ENCODE data around the gene CIAO1.
"Not testable (repeated sequence)": the region's sequence is repeated elsewhere in the genome, so short reads cannot be mapped to it uniquely, and the experiment has no call there.

The CIAO1 gene

DNA sequence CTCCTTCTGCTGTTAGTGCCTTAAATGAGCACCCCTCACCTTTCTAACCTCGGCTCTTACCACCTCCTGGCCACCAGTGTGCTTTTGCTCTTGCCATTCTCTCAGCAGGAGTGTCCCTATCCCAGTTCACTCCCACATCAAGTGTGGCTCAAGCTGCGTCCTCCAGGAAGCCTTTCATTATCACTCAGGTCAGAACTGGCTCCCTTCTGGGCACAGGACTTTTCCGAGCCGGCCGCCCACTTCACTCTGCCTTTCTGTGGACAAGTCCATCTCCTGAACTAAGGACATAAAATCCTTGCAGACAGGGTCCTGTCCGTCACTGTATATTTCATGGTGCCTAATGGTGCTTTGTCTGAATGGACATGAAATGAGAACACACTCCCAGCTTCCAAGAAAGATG lies 15.8 kb upstream of the CIAO1 start:
- DNase-seq (ENCODE audit: low read depth), result no peak

GRCh38 chr2:96251721-96252292 lies 14.2 kb upstream of the CIAO1 start:
- DNase-seq (ENCODE audit: low read depth), result peak; percentile 93

GRCh38 chr2:96252526-96252925 lies 13.5 kb upstream of the CIAO1 start:
- no peak for DNase-seq (ENCODE audit: low read depth)

DNA sequence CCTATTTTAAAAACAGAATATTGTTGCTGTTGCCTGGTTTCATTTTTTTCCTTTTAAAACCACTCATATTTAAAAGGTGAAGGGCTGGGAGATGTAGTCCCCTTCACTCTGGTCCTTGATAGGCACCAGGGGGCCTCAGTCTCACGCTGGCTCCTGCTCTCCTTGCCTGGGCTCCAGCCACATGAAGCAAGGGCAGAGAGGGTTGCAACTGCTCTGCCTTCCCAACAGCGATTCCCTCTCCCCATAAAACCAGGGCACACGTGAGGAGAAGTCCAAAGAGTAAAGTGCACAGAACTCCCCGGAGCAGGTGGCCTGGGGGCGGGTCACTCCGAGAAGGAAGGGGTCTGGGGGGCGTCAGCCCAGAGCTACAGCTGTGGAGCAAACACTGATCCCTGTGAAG lies 13.0 kb upstream of the CIAO1 start:
- no peak for DNase-seq (ENCODE audit: low read depth)

DNA sequence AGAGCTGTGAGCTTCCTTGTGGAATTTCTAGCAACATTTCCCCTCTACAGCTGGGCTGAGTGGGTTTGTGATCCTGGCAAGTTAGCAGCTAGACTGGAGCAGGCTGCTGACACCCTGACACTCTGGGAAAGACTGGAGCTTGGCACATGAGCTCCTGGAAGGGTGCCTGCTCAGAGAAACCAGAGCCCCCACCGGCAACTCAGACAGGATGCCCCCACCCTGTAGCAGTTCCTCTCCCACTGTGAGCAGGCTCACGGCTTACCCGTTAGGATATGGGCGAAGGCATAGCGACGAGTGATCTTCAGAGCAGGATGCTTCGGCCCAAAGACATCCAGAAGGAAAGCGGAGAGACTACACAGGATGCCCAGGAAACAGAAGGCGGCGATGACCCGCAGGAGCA lies 11.5 kb upstream of the CIAO1 start:
- DNase-seq (ENCODE audit: low read depth), result no peak

DNA sequence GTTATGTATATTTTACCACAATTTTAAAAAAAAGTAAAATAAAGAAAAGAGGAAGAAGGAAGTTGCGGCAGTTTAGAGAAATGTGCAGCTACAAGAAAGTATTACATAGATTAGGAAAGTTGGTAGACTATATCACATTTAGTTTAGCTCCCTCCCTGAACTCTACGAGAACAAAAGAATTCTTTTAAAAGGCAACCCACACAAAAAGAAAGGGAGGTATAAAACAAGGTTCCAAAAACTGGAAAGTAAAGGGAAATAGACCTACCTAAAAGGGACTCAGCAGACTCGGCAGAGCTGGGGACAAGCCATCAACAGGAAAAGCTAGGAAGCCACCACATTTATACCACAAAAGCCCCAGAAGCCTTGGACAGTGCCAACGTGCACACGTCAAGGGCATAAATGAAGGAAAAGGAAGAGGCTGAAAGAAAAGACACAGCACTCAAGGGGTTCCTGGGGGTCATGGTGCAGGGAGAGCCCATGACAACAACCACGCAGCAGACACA lies 9.4 kb upstream of the CIAO1 start:
- DNase-seq (ENCODE audit: low read depth), result no peak

- DNase-seq (ENCODE audit: low read depth), result not testable (repeated sequence)
These were observed 8.3 kb upstream of the CIAO1 start for GRCh38 chr2:96257744-96258143.

DNA sequence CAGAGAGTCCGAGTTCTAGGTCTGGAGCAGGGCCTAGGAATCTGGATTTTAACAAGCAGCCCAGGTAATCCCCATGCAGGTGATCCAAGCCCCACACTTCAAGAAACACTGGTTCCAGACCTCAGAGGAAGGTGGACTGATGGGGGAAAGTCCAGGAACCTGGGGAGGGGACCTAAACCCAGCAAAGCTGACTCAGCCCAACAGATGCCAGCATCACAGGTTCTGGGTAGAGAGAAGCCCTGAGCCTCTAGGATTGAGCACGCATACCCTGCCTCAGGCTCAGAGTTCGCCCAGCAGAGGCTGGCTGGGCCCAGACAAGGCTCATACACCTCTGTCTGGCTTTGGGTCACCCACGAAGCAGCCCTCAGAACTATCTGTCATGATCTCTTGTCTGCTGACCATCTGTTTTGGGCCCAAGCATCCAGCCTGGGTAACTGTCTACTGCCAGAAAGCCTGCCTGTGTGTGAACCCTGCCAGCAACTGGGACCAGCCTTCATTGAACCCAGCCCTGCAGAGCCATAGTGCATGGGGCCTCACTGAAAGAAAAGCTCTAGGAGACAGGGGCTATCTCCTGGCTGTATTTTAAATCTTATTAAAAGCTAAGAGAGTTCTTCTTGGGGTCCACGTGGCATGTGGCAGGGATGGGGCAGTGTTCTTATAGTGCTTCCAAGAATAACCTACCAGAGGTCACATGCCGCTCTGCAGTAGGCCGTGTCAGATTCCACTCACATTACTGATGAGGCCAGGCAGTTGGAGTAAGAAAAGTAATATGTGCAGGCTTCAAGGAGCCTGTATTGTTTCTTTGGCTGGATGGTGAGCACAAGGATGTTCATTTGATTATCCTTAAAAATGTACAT lies 7.6 kb upstream of the CIAO1 start:
- no peak for DNase-seq (ENCODE audit: low read depth)

- DNase-seq (ENCODE audit: low read depth), result no peak
These were observed 6.5 kb upstream of the CIAO1 start for GRCh38 chr2:96259497-96259921.

DNA sequence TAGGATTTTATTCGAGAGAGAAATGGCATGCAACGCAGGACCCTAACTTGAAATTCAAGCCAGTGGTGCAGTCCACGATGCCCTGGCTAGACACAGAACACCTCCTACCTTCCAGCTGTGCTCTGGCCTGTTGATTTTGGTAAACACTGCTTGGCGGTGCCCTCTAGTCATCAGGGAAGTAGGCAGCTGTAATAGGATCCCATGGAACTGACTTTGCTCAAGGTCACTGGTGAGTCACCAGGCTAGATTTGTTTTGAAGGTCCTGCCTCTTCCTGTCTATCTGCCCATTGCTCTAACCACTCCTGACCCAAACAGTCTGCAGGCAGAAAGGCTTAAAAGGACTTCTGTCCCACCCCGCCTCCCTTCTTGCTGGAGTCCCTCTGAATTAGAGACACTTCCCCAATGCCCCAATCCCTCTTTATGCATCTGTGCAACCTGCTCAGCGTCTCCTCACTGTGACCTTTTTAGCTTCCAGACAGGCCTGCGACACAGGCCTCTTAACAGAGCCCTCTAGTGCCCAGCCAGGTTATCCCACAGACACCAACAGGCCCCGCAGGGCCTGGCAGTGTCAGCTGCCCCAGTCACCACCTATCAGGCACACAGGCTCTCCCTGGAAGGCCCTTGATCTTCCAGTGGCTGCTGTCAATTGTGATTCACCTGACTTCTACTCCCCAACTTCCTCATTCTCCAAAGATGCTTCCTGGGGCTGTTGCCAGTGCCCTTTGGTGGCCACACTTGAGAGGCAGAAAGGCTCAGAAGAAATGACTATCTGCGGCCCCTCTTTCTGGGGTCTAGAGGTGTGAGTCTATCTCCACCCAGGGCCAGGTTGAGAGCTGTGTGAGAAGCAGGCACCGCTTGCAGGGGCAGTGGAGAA lies 5.4 kb upstream of the CIAO1 start:
- DNase-seq (ENCODE audit: low read depth), result peak; percentile 68

DNA sequence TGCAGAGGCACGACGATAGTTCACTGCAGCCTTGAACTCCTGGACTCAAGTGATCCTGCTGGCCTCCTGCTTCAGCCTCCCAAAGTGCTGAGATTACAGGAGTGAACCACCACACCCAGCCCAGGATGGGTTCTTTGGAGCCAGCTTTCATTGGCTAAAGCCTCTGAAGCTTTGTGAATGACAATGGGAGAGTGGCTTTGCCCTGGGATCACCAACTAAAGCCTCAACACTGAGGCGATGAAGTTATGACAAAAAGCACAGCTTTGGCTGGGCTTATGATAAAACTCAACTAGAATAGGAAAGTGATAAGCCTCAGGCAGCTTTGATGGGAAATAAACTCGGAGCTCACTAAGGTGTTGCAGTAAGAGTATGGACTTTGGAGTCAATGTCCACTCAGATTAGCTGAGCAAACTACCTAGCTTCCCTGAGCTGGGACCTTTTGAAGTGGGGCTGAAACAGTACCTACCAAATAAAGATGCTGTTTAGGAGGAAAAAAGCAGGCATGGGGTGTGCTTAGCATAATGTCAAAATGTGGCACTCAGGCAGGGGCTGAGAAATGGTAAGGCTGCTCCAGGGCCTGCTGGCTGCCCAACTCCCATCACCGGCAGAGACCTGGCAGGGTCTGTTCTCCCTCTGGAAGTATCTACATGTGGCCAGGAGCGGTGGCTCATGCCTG lies 4.6 kb upstream of the CIAO1 start:
- no peak for DNase-seq (ENCODE audit: low read depth)

GRCh38 chr2:96262306-96262705 lies 3.7 kb upstream of the CIAO1 start:
- DNase-seq (ENCODE audit: low read depth), result no peak

GRCh38 chr2:96264086-96264485 lies 1.9 kb upstream of the CIAO1 start:
- DNase-seq (ENCODE audit: low read depth), result no peak

DNA sequence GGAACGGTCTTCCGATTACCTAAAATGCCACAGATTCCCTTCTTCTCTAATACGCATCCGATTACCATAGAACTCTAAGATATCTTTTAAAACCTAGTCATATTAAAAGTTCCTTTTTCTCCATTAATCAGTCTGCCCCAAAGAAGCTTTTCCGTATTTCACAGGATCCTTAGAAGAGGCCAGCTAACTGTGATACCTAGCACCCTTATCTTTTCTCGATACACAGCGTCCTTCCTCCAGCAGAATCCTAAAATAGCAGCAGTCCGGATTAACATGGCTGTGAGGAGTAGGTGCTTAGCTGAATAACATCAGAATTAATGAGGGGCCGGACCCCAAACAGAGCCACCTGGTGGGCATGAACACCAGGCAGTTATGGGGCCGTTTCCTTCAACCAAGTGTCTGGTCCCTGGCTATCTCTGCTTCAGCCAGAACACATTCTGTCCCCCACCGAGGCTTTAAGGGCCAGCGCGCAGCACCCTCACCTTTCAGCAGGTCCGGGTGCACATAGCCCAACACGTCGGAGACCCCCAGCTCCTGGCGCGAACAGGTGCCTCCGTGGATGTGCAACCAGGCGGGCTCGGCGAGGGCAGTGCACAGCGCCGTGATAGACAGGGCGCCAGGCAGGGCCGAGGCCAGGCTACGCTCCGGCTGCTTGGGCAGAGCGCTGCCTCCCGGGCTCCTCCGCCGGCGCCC lies 1.2 kb upstream of the CIAO1 start:
- no peak for DNase-seq (ENCODE audit: low read depth)

DNA sequence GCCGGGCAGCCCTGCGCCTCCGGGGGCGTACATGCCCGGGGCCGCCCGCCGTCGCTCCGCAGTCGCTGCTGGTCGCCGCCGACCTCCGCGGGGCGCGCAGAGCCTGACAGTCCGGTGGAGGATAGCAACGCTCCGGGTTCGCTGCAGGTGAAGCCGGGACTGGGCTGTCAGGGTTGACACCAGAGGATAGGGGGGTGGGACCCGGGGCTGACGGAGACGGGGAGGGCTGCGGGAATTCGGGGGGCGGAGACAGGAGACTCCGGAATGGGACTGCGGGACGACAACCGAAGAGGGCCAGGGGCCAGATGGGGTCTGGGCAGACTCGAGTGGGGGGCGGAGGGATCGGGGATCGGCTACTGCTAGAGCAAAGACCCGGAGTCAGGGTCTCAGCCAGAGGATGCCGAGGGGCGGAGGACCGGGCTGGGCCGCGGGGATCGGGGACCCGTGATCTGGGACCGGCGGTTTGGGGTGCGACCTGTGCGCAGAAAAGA lies 631 bp upstream of the CIAO1 start:
- no peak for DNase-seq (ENCODE audit: low read depth)

DNA sequence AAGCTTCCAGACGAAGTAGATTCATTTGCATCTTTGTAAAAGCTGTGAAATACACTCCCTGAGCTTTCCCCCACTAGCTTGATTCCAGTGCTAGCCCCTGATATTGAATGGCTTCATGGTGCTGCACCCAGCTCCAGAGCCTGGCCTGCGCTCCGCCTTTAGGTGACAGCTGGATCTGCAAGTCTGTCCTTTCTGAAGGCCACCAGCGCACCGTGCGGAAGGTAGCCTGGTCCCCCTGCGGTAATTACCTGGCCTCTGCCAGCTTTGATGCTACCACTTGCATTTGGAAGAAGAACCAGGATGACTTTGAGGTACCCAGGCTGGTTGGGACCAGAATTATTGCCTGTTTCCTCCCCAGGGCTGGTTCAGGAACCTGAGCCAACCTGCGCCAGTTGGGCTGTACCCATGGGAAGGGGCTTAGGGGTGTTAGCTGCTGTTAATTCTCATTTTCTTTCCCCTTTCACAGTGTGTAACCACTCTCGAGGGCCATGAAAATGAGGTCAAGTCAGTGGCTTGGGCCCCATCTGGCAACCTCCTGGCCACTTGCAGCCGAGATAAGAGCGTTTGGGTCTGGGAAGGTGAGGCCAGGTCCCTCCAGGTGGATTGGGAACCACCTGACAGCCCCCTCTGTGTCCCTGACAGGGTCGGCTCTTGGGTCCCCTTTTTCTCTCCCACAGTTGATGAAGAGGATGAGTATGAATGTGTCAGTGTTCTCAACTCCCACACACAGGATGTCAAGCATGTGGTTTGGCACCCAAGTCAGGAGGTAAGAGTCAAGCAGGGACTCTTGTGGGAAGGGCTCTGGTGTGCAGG lies 1.3 kb downstream of the CIAO1 start:
- no peak for DNase-seq (ENCODE audit: low read depth)

- DNase-seq (ENCODE audit: low read depth), result no peak
These were observed 6.0 kb downstream of the CIAO1 start for GRCh38 chr2:96271995-96272394.

DNA sequence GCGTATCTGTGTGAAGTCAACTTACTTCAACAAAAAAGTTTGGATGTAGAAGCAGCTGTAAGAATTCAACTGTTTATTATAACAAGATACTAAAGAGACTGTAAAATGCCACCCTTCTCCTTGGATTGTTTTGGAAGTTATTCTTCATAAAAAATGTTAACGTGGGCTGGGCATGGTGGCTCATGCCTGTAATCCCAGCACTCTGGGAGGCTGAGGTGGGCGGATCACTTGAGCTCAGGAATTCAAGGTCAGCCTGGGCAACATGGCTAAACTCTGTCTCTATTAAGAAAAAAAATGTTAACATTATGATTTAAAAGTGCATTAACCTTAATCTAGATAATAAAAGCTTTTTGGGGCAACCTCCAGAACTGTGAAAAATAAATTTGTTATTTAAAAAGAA lies 7.7 kb downstream of the CIAO1 start:
- DNase-seq (ENCODE audit: low read depth), result no peak

GRCh38 chr2:96274355-96275056 lies 8.5 kb downstream of the CIAO1 start:
- DNase-seq (ENCODE audit: low read depth), result no peak

Data from GM04504 (cell line).